Stimulated activated CD4-positive, alpha-beta T cell treated with anti-CD3 and anti-CD28 coated beads, Interleukin-15, amount 100 ng/mL, for 1 hour (primary cell): ENCODE data around the gene MANBA.
"Not testable (repeated sequence)": the region's sequence is repeated elsewhere in the genome, so short reads cannot be mapped to it uniquely, and the experiment has no call there.

Source experiments
- DNase-seq, 2 donors: peaks; one replicate each; pipeline ENCODE4 v3.0.0-alpha.2; 2020; ENCODE audit warnings: low read depth in 1 of 2, low spot score in 1 of 2

MANBA gene

GRCh38 chr4:102725229-102725628 is 35.5 kb downstream of the MANBA start:
- no peak for DNase-seq

- no peak for DNase-seq
Measured at GRCh38 chr4:102723511-102723910, 37.3 kb downstream of the MANBA start.

GRCh38 chr4:102722740-102723139 is 38.0 kb downstream of the MANBA start:
- no peak for DNase-seq

GRCh38 chr4:102718833-102719575 is 41.8 kb downstream of the MANBA start:
- DNase-seq = not testable (repeated sequence)

- DNase-seq = no peak
Measured at GRCh38 chr4:102717448-102718092, 43.2 kb downstream of the MANBA start.

- no peak for DNase-seq
Measured at GRCh38 chr4:102715057-102715456, 45.7 kb downstream of the MANBA start.

- not testable (repeated sequence) for DNase-seq
Measured at GRCh38 chr4:102713774-102714173, 47.0 kb downstream of the MANBA start.

GRCh38 chr4:102713096-102713495 is 47.7 kb downstream of the MANBA start:
- DNase-seq = no peak

GRCh38 chr4:102710986-102711385 is 49.8 kb downstream of the MANBA start:
- DNase-seq = no peak

GRCh38 chr4:102709060-102709459 is 51.7 kb downstream of the MANBA start:
- not testable (repeated sequence) for DNase-seq

GRCh38 chr4:102707150-102707549 is 53.6 kb downstream of the MANBA start:
- no peak for DNase-seq

- no peak for DNase-seq
Measured at GRCh38 chr4:102705391-102705935, 55.3 kb downstream of the MANBA start.

- DNase-seq = no peak
Measured at GRCh38 chr4:102696758-102697157, 64.0 kb downstream of the MANBA start.

- DNase-seq = no peak
Measured at GRCh38 chr4:102694791-102695190, 66.0 kb downstream of the MANBA start.

GRCh38 chr4:102693861-102694260 is 66.9 kb downstream of the MANBA start:
- no peak for DNase-seq

GRCh38 chr4:102693262-102693850 is 67.4 kb downstream of the MANBA start:
- DNase-seq = no peak

GRCh38 chr4:102692474-102692873 is 68.3 kb downstream of the MANBA start:
- no peak for DNase-seq

- no peak for DNase-seq
Measured at GRCh38 chr4:102687982-102688433, 72.8 kb downstream of the MANBA start.

GRCh38 chr4:102687373-102687981 is 73.3 kb downstream of the MANBA start:
- no peak for DNase-seq

GRCh38 chr4:102685768-102686167 is 75.0 kb downstream of the MANBA start:
- no peak for DNase-seq

- DNase-seq = no peak
Measured at GRCh38 chr4:102684610-102685052, 76.1 kb downstream of the MANBA start.
